Cardiac muscle cell (in vitro differentiated cells and primary cell): ENCODE data around the gene CLN6. TPM values are rescaled to one million over a fixed set of nuclear protein-coding genes. Genes with fewer than 3 reads are reported as not detected.

Experiments used
- DNase-seq, 2 donors: peaks; one replicate each; pipeline versions ENCODE4 v3.0.0 to v3.0.0-alpha.2; 2010 to 2017; ENCODE audit warnings: low read depth in 1 of 2, low spot score in 1 of 2
- H3K27ac ChIP-seq: fragments of 200-600 bp; sonication (generic); 2 replicates; pipeline ENCODE4 v1.5.1; 2016
- H3K27me3 ChIP-seq: fragments of 200-600 bp; sonication (generic); 2 replicates; pipeline ENCODE4 v1.6.0; 2016; ENCODE audit warnings: control low read depth
- H3K36me3 ChIP-seq: fragments of 200-600 bp; sonication (generic); 2 replicates; pipeline ENCODE4 v1.5.1; 2016; ENCODE audit warnings: control low read depth
- H3K4me1 ChIP-seq: fragments of 200-600 bp; sonication (generic); 2 replicates; pipeline ENCODE4 v1.8.1; 2017; ENCODE audit warnings: low read depth, mild to moderate bottlenecking, mixed run types
- H3K4me3 ChIP-seq: fragments of 200-600 bp; sonication (generic); 2 replicates; pipeline ENCODE4 v1.5.1; 2016; ENCODE audit warnings: mild to moderate bottlenecking
- H3K9me3 ChIP-seq: fragments of 200-600 bp; sonication (generic); 2 replicates; pipeline ENCODE4 v1.5.1; 2017; ENCODE audit warnings: low read depth, mild to moderate bottlenecking, control low read depth
- polyA plus RNA-seq: library from polyadenylated mRNA; unstranded; fragments of >200 nt; fragmentation: Nextera tagmentation; extraction: Ambion mirVana; gene quantifications from 2 replicates; pipeline ENCODE4 v1.2.1, GENCODE V29; 2016
- total RNA-seq: library from RNA; depleted of rRNA; stranded (reverse); fragments of >200 nt; gene quantifications from 2 replicates; pipeline ENCODE4 v1.2.3, GENCODE V29; 2016
- TF ChIP-seq, protein P1 (sequence below): IDR thresholded peaks from 2 replicates; pipeline ENCODE4 v1.5.1; 2012; ENCODE audit warnings: low read depth, mild to moderate bottlenecking, low read length

CLN6 gene
- total and polyA plus RNA-seq, 2 experiments from 2014 or later = 6.6 to 18.5 TPM

DNA sequence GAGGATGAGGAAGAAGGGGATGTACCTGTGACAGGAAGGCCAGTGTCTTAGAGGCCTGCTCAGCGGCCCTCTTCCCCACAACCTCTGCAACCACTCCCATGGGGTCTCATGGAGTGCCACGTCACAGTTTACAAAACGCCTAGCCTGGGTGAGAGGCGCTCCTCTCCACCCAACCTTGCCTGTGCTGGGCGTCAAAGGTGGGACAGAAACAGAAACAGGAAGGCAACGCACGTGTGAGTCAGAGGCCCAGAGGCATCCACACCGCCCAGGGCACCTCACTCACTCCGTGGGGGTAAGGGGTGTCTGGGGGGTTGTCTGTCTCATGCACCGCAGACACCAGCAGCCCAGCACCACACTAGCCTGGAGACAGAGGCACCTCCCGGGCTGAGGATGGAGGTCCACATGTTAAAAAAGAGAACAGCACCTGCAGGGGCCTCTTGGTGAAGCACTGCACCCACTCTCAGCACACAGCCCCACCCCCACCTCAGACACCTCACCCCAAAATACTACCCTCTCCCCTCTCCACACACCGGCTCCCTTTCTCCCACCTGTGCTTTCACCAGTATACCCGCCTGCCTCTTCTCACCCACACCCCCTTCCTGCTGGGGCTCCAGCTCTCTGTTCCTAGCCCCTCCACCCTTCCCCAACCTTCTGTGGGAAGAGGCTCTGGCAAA is 19.7 kb downstream of the CLN6 start:
- Histone ChIP-seq H3K9me3 (no peaks in the 10 kb centered on the region), H3K27me3 (no peaks in the 10 kb centered on the region), H3K27ac (no peak overlapping the region), H3K4me3 (no peak overlapping the region), H3K36me3 (no peaks in the 10 kb centered on the region), H3K4me1 (no peaks in the 10 kb centered on the region)
- DNase-seq = no peak
- TF ChIP-seq, protein P1, sequence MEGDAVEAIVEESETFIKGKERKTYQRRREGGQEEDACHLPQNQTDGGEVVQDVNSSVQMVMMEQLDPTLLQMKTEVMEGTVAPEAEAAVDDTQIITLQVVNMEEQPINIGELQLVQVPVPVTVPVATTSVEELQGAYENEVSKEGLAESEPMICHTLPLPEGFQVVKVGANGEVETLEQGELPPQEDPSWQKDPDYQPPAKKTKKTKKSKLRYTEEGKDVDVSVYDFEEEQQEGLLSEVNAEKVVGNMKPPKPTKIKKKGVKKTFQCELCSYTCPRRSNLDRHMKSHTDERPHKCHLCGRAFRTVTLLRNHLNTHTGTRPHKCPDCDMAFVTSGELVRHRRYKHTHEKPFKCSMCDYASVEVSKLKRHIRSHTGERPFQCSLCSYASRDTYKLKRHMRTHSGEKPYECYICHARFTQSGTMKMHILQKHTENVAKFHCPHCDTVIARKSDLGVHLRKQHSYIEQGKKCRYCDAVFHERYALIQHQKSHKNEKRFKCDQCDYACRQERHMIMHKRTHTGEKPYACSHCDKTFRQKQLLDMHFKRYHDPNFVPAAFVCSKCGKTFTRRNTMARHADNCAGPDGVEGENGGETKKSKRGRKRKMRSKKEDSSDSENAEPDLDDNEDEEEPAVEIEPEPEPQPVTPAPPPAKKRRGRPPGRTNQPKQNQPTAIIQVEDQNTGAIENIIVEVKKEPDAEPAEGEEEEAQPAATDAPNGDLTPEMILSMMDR = no peak

DNA sequence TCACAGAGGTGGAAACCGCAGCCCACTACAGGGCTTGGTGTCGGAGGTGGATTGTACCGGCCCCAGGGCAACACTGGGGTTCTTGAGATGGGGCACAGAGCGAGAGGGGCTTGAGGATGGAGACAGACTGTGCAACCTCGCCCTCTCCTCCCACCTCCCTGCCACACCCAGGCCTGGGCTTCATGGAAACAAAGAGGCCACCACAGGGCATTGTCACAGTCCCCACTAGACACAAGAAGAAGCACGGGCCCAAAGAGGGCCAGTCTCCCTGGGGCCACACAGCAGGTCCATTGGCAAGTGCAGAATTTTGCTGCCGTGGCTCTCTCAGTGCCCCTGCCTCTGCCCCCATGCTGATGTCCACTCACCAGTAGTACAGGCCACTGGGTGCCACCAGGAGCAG is 20.3 kb downstream of the CLN6 start:
- Histone ChIP-seq H3K9me3 (no peaks in the 10 kb centered on the region), H3K36me3 (no peaks in the 10 kb centered on the region), H3K27me3 (no peaks in the 10 kb centered on the region), H3K4me3 (no peak overlapping the region), H3K4me1 (no peaks in the 10 kb centered on the region), H3K27ac (no peak overlapping the region)
- DNase-seq = no peak
- TF ChIP-seq, protein P1 = no peak

DNA sequence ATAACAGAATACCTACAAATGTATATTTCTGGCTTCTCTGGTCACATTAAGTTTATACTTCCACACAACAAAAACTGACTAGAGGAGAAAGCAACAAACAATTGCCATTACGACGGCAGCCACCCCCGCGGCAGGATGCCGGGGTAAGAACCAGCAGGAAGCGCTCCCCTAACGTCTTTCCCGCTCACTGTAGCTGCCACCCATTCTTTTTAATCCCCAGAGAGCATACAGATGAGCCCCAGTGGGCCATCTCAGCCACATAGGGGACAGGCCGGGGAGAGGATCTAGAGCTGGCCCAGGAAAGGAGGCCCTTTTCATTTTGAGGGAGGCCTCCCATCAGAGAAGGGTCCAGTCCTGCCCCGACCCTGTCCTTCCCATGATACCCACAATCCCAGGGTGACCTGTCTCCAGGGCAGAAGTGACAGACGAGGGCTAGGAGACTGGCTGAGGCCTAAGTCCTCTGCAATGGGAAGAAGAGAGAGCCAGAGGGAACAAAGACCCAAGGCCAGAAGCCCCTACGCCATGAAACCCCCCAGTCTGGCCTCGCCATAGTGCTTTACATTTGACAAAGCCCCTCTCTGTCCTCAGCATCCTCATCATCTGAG is 20.8 kb downstream of the CLN6 start:
- no peak overlapping the region for H3K27ac ChIP-seq
- TF ChIP-seq, protein P1 = no peak
- DNase-seq = no peak

DNA sequence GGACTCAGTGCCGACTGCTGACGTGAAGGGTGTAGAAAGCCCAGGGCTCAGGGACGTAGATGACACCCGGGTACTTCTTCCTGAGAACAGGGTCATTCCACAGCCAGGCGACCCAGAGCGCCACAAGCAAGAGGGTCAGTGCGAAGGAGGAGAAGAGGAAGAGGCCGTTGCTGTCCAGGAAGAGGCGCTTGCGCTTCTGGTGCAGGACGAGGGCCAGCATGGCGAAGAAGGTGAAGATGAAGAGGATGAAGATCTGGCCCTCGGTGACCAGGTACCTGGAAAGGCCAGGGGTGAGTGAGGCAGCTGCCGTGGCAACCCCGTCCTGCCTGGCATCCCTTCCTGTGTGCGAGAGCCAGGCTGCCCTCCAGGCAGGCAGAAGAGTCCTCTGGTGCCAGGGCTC is 21.4 kb downstream of the CLN6 start:
- H3K9me3 ChIP-seq = no peaks in the 10 kb centered on the region
- no peaks in the 10 kb centered on the region for H3K27me3 ChIP-seq
- DNase-seq = no peak
- TF ChIP-seq, protein P1 = no peak
- no peak overlapping the region for H3K27ac ChIP-seq
- no peaks in the 10 kb centered on the region for H3K36me3 ChIP-seq
- H3K4me1 ChIP-seq = no peaks in the 10 kb centered on the region
- H3K4me3 ChIP-seq = no peak overlapping the region

More for the DNA sequence above, 20.8 kb downstream of the CLN6 start:
- Histone ChIP-seq H3K9me3 (no peaks in the 10 kb centered on the region), H3K27me3 (no peaks in the 10 kb centered on the region), H3K4me3 (no peak overlapping the region), H3K36me3 (no peaks in the 10 kb centered on the region), H3K4me1 (no peaks in the 10 kb centered on the region)

DNA sequence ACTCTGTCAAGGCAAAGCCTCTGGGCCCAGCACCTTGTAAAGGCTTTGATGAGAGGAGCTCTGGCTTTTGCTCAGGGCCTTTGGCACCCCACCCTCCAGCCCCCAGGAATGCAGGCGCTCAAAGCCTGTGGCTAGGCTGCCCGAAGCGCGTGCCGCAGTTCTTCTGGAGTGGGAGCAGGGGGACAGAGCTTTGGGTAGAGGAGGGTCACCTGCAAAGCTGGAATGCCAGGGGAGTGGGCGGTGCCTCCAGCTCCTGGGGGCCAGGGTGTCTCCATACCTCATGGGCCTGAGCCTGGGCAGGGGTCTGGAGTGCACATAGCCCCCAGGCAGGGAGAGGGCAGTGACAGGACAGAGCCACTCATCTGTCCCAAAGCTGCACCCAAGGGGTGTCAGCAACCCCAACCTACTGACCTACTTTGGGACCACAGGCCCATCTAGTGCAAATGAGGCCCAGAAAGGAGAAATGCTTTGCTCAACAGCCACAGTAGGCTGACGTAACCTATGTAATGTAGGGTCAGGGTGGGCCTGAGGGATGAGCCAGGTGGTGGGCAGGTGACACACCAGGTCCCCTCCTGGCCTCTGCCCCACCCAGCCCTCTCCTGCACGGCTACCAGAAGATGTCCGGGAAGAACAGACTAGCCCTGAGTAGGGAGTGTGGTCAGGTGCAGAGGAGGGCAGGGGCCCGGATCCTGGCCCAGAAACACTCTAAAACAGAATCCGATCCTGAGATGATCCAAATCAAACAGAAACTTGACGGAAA is 22.2 kb downstream of the CLN6 start:
- DNase-seq = no peak
- H3K27me3 ChIP-seq = no peaks in the 10 kb centered on the region
- H3K36me3 ChIP-seq = no peaks in the 10 kb centered on the region
- H3K9me3 ChIP-seq = no peaks in the 10 kb centered on the region
- no peak overlapping the region for H3K27ac ChIP-seq
- H3K4me3 ChIP-seq = no peak overlapping the region
- no peaks in the 10 kb centered on the region for H3K4me1 ChIP-seq
- TF ChIP-seq, protein P1 = no peak
